Upper lobe of left lung (tissue), 4 donors: ENCODE measurements around the gene MALRD1.

ENCODE experiments used
- EP300 ChIP-seq, 4 donors: sonication (generic); formaldehyde crosslinking; IDR thresholded peaks; one replicate each; pipeline ENCODE4 v1.5.1; 2017; ENCODE audit warnings: antibody characterized with exemption in 4 of 4, control low read depth in 2 of 4
- POLR2A ChIP-seq, 4 donors: fragments of 450-650 bp; IDR thresholded peaks; one replicate each; pipeline ENCODE4 v1.5.1; 2016 to 2017; ENCODE audit warnings: antibody characterized with exemption in 4 of 4, mild to moderate bottlenecking in 2 of 4
- POLR2AphosphoS5 ChIP-seq, 2 donors: sonication (generic); formaldehyde crosslinking; IDR thresholded peaks; one replicate each; pipeline ENCODE4 v1.5.1; 2017; ENCODE audit warnings: antibody characterized with exemption in 2 of 2
- TF ChIP-seq, protein P1 (sequence below), 6 experiments: fragments of 450-650 bp in 4 of 6; fragments of 200-600 bp in 2 of 6; sonication (generic) in 2 of 6; IDR thresholded peaks; one replicate each; pipeline ENCODE4 v1.5.1; 2016 to 2019; ENCODE audit warnings: antibody characterized with exemption in 6 of 6

DNA sequence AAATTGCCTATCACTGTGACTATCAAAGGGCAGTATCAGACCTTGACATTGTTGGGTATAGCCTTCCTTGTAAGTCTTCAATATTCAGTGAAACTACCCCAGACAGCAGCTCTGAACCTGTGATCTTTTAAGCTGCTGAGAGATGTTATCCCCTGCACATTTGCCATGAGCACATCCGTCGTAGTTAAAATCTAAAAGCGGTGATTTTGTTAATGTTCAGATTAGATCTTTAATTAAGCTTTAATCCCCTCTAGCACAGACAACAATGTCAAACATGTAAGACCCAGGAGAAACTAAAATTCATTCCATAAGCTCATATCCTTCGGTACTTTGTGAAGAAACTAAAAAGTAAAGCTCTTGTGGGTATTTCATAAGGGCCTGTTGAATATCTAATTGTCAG, 105.8 kb downstream of the MALRD1 start:
- TF ChIP-seq POLR2A (IDR thresholded peaks at IDR 0.05) (no peak), POLR2AphosphoS5 (IDR thresholded peaks at IDR 0.05) (no peak), EP300 (IDR thresholded peaks at IDR 0.05) (no peak)
- TF ChIP-seq, protein P1, sequence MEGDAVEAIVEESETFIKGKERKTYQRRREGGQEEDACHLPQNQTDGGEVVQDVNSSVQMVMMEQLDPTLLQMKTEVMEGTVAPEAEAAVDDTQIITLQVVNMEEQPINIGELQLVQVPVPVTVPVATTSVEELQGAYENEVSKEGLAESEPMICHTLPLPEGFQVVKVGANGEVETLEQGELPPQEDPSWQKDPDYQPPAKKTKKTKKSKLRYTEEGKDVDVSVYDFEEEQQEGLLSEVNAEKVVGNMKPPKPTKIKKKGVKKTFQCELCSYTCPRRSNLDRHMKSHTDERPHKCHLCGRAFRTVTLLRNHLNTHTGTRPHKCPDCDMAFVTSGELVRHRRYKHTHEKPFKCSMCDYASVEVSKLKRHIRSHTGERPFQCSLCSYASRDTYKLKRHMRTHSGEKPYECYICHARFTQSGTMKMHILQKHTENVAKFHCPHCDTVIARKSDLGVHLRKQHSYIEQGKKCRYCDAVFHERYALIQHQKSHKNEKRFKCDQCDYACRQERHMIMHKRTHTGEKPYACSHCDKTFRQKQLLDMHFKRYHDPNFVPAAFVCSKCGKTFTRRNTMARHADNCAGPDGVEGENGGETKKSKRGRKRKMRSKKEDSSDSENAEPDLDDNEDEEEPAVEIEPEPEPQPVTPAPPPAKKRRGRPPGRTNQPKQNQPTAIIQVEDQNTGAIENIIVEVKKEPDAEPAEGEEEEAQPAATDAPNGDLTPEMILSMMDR (IDR thresholded peaks at IDR 0.05), result no peak
